Right lobe of liver (tissue), 4 donors: ENCODE results near the gene RPL3.

ENCODE experiments used
- POLR2A ChIP-seq: fragments of 450-650 bp; IDR thresholded peaks from one replicate; pipeline ENCODE4 v1.6.1; 2017; ENCODE audit warnings: antibody characterized with exemption, mild to moderate bottlenecking
- TF ChIP-seq, protein P1 (sequence below), 4 donors: fragments of 200-600 bp in 3 of 4; fragments of 450-650 bp in 1 of 4; IDR thresholded peaks; one replicate each; pipeline versions ENCODE4 v1.5.1 to v1.8.0; 2016 to 2022; ENCODE audit warnings: antibody characterized with exemption in 4 of 4, mild to moderate bottlenecking in 2 of 4
- donor health status: DM: no; HTN: no; CAD: no.
- donor health status: DM: no; HTN: no; CAD: no.
- donor health status: DM: no; HTN: yes; CAD: no.

DNA sequence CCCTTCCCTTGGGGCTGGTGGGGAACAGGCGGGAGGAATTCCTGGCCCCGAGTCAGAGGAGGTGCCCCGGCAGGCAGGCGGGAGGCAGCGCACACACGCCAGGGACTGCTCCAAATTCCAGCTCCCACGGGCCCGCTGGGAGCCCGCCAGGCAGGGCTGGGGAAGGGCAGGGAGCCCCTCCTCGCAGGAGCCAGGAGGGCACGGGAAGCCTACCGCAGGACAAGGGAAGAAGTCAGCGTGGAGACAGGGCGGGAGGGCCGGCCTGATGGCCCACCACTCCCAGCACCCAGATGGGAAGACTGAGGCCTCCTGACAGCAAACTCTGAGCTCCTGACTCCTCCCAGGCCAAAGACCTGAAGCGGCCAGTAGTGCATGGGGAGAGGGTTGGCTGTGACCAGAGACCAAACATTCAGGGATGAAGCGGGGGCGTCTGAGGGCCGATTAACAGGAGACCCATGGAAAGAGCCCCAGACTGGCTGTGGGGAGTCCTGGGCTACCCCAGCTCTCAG lies 22.4 kb downstream of the RPL3 start:
- TF ChIP-seq, protein P1, sequence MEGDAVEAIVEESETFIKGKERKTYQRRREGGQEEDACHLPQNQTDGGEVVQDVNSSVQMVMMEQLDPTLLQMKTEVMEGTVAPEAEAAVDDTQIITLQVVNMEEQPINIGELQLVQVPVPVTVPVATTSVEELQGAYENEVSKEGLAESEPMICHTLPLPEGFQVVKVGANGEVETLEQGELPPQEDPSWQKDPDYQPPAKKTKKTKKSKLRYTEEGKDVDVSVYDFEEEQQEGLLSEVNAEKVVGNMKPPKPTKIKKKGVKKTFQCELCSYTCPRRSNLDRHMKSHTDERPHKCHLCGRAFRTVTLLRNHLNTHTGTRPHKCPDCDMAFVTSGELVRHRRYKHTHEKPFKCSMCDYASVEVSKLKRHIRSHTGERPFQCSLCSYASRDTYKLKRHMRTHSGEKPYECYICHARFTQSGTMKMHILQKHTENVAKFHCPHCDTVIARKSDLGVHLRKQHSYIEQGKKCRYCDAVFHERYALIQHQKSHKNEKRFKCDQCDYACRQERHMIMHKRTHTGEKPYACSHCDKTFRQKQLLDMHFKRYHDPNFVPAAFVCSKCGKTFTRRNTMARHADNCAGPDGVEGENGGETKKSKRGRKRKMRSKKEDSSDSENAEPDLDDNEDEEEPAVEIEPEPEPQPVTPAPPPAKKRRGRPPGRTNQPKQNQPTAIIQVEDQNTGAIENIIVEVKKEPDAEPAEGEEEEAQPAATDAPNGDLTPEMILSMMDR (IDR thresholded peaks at IDR 0.05): no peak
- TF ChIP-seq POLR2A: no peak
